DMS153 treated with DMSO at 0.1 percent for 48 hours (cell line): ENCODE results near the gene COL9A3.
A peak's percentile ranks its signal among the peaks of the same experiment; 100 is the strongest.

Experiments used
- DNase-seq: peaks from one replicate; lab custom pipeline; 2025; ENCODE audit not compliant: unreplicated experiment; lab: John Stamatoyannopoulos, UW

COL9A3 gene

DNA sequence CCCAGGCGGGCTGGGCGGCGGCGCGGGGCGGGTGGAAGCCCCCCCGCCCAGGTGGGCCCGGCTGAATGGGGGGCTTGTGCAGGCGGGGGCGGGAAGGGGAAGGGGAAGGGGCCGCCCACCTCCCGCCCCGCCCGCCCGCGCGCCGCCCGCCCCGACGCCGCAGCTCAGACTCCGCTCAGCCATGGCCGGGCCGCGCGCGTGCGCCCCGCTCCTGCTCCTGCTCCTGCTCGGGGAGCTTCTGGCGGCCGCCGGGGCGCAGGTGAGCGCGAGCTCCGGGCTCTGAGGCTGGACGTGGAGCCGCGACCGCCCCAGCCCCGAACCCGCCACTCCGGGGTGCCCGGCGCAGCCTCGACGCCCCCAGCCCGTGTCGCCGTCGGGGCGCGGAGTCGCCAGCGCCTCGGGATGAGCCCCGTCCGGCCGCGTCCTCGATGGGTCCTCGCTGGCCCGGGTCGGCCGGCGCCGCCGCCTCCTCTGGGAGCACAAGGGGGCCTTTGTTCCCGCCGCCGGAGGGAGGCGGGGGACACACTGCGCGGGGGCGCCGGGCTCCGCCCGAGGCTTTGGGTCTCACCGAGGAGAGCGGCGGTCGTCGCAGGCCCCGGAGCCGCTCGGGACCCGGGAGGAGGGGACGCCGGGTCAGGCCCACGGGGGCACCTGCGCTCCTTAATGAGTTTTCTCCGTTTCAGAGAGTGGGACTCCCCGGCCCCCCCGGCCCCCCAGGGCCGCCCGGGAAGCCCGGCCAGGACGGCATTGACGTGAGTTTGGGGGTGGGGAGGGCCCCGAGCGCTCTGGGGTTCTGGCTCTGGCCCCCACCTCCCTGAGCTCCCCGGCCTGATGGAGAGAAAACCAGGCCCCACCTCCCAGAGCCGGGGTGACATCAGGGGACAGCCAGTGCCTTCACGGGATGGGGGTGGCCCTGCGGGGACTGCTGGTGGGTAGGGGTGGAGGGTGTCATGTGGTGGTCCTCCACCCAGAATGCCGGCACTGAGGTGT lies at the start of gene COL9A3:
TSS of gene COL9A3 (plus strand) at position 167 of the 990 bp plus-strand sequence. CDS start at position 182, 15 bp downstream.
- DNase-seq = no peak

GRCh38 chr20:62768234-62768546 lies 48.7 kb upstream of the COL9A3 start:
- DNase-seq = no peak

- no peak for DNase-seq
These were observed 48.1 kb upstream of the COL9A3 start for GRCh38 chr20:62768551-62769287.

- no peak for DNase-seq
These were observed 47.3 kb upstream of the COL9A3 start for GRCh38 chr20:62769346-62770071.

GRCh38 chr20:62770111-62770910 lies 46.5 kb upstream of the COL9A3 start:
- DNase-seq = no peak

DNA sequence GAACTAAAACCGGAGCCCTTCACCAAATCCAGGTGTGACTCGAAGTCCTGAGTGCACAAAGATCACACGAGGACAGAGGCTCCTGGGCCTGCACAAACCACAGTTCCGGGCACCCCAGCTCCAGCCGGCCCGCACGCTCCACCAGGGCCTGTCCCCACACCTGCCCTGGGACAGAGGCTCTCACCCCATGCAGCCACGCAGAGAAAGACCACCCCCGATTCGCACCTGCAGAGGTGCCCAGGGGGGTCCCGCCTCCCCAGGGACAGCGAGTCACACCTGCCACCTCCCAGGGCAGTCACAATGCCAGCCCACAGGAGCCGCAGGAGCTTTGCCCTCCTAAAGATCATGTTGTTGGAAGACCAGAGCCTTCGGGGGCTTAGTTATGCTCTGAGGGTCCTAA lies 45.9 kb upstream of the COL9A3 start:
- DNase-seq = no peak

GRCh38 chr20:62771396-62772102 lies 45.3 kb upstream of the COL9A3 start:
- no peak for DNase-seq

GRCh38 chr20:62772103-62772611 lies 44.7 kb upstream of the COL9A3 start:
- DNase-seq = no peak

- no peak for DNase-seq
These were observed 44.2 kb upstream of the COL9A3 start for GRCh38 chr20:62772619-62772989.

DNA sequence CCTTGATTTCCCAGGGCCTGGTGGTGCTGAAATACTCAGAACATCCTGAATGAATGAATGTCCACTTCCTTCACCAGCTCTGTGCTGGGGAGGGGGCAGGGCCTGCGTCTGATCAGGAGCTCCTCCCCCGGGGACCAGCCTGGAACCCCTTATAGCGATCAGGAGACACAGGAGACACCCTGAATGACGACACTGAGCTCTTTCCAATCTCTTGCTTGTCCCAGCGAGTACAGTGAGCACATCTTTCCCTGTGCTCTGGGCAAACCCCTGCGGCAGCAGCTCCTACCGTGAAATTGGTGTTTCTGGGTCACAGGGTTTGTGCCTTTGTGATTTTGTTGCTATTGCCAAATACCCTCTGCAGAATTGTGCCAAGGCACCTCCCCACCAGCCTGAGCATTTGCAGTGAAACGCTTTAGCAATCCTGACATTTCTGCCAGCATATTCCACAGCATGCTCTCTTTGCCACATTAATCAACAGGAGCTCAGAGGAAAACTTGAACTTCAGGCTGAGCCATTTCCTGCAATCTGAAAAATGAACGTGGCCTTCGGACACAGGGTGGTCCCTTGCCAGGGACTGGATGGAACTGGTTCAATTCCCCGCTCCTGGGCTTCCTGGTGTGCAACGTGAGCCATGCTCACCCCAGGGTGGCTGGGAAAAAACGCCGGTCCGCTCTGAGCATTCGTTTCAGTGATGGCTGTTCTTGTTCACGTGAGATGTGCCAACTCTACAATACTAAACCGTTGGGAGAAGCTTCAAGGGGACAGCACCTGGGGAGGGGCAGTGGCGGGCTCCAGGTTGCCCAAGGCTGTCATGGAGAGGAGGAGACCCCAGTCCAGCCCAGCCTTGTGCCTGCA lies 43.6 kb upstream of the COL9A3 start:
- DNase-seq = no peak

DNA sequence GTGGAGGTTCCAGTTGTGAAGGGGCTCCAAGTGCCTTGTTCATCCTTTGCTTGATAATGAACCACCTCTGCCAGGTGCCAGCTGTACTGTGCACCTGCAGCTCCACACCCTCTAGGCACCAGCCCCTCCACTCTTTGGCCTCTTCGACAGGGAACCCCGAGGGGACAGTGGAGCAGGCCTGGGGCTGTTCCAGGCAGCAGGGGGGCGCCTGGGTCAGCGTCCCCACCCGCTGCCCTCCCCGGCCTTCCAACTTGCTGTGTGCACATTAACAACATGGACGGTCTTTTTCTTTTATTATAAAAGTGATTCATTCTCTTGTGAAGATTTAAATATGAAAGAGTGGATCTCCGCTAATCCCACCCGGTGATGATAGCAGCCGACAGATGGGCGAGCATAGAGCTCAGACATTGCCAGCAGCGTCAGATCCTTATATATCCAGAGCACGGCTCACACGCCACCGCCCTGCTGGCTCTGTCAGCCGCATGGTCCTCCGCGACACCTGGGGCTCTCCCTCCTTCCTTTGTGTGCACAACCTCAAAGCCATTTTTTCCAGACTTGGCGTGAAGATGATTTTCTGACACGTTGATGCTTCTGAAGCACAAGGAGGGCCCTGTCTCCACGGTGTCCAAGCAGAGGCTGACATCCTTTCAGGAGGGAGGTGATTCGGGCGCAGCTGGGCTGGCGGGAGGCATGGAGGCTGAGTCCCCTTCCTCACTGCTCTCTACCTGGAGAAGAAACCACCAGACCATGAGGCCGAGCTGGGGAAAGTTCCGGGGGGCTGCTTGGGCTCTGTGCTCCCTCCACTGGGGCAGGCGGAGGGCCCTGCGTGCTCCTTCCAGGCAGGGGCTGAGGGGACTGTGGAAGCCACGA lies 42.8 kb upstream of the COL9A3 start:
- DNase-seq = peak; percentile 4

- DNase-seq = no peak
These were observed 42.1 kb upstream of the COL9A3 start for GRCh38 chr20:62774762-62775161.

- DNase-seq = no peak
These were observed 41.6 kb upstream of the COL9A3 start for GRCh38 chr20:62775206-62775605.

GRCh38 chr20:62776035-62776691 lies 40.7 kb upstream of the COL9A3 start:
- DNase-seq = no peak

- DNase-seq = no peak
These were observed 39.9 kb upstream of the COL9A3 start for GRCh38 chr20:62776692-62777527.

DNA sequence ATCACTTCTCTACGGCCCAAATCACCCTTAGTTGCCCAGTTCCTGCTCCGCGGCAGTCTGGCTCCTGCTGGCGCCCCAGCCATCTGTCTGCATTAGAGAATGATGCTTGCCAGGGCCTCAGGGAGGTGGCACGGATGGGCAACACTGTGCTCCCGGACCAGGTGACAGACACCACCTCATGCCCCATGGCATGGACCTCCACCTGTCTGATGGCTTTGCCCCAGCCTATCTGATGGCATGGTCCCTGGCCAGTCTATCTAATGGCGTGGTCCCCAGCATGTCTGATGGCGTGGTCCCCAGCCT lies 39.4 kb upstream of the COL9A3 start:
- DNase-seq = no peak

DNA sequence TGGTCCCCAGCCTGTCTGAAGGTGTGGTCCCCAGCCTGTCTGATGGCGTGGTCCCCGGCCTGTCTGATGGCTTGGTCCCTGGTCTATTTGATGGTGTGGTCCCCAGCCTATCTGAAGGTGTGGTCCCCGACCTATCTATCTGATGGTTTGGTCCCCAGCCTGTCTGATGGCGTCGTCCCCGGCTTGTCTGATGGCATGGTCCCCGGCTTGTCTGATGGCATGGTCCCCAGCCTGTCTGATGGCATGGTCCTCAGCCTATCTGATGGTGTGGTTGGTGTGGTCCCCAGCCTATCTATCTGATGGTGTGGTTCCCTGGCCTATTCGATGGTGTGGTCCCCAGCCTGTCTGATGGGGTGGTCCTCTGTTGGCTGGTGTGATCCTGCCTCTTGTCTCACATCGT lies 38.8 kb upstream of the COL9A3 start:
- no peak for DNase-seq
